ENCODE results near the gene NFS1.
A peak's percentile ranks its signal among the peaks of the same experiment; 100 is the strongest.

The NFS1 gene

DNA sequence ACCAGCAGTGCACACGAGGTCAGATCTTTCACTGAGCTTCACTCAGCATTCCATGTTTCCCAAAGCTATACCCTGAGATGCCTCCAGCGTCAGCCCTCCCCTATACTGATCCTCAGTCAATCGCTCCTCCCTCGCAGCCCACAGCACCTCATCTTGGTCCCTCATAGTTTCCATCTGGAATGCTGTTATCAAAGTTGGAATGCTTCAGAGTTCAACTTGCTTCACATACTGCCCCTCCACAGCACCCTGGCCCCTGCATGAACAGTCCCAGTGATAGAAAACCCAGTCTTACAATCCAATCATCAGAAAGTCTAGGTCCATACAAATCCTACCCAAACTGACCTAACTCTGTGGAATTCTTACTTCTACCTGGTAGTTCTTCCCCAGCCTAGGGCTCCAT, 63.5 kb downstream of the NFS1 start:
- DNase-seq: no peak

DNA sequence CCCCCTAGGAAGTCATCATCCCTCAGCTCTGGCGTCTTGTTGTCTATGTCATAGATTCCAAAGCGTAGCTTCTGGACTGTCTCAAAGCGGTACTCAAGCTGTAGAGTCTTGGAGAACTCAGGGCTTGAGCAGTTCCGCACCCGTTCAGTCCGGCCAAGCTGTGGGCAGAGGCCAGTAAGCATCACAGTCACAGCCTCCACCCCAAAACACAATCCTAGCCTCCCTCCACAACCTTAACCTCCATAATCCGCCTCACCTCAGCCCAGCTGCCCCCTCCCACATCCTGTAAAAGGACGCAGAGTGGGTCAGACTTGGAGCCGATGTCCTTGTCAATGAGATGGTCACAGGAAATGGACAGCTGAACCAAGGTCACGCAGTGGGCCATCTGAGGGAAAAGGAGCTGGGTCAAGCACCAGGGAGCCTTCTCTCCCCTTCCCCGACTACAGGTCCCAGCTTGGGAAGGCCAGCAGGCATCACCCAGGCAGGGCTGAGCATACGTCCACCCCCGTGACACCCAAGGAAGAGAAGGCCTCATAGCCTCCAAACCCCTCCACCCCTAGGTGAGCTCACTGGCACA, 66.5 kb downstream of the NFS1 start:
- no peak for DNase-seq

DNA sequence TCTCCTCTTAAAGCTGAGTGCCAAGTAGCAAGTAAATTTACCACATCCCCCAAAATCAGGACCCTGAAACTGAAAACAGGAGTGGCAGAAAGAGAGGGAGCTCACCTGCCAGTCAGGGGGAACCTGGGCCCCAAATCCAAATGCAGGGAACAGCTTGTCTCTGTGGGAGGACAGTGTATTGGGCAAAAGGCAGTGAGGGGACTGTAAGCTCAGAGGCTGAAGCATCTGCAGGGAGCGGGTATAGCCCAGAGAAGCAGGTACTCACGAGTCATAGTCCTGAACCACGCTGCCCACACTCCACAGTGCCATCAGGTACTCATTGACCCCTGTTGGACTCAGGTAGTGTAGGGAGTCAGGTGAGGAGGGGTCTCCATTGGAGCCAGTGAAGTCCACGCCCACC, 68.5 kb downstream of the NFS1 start:
- DNase-seq: no peak

- no peak for DNase-seq
Measured at GRCh38 chr20:35629427-35630145, 69.6 kb downstream of the NFS1 start.

DNA sequence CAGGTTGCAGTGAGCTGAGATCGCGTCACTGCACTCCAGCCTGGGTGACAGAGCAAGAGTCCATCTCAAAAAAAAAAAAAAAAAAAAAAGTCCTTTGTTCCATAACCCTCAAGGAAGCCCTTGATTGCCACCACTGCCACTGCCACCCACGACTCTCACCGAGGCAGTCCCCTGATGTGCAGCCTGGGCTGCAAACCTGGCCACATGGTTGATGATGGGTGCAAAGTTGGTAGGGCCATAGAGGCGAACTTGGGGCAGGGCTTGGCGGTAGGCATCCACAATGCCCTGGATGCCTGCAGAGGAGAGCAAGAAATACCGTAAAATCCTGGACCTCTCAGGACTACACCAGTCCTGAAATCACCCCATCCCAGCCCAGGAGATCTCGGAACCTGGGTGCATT, 72.0 kb downstream of the NFS1 start:
- DNase-seq: no peak

GRCh38 chr20:35626386-35627001, 72.7 kb downstream of the NFS1 start:
- DNase-seq: no peak

- no peak for DNase-seq
Measured at GRCh38 chr20:35625584-35626385, 73.4 kb downstream of the NFS1 start.

DNA sequence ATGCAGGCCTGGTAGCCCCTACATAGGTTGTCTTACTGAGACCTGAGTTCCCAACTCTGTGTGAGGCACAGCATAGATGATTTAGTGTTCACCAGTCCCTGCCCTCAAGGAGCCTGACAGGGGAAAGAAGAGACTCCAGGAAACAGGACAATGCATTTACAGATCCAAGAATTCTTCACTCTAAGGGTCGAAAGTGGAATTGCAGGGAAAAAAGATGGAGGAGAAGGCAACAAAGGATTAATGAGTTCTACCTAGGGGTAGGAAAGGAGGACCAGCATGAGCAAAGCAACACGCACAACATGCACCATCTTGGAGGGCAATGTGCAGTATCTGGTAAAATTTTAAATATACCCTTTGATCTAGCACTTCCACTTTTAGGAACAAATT, 77.6 kb downstream of the NFS1 start:
- no peak for DNase-seq

GRCh38 chr20:35620818-35621559, 78.2 kb downstream of the NFS1 start:
- no peak for DNase-seq

GRCh38 chr20:35619196-35620095, 79.7 kb downstream of the NFS1 start:
- peak; percentile 74 to 78 for DNase-seq

- DNase-seq: peak in 1 of 2 donors; percentile 22
Measured at GRCh38 chr20:35618263-35619131, 80.7 kb downstream of the NFS1 start.

Measured in CD4-positive, alpha-beta T cell treated with Interleukin-4 for 1 hour (primary cell).